Measurements from ENCODE around the gene JAKMIP1. TPM values are rescaled to one million over a fixed set of nuclear protein-coding genes. Genes with fewer than 3 reads are reported as not detected.

JAKMIP1 gene
- total RNA-seq, 1 experiment from 2014 or later, result not detected

- no peaks in the 10 kb centered on the region for H3K9me3 ChIP-seq
- Mint-ChIP-seq H3K4me1 (ENCODE audit: low read depth, unreplicated experiment) (no peaks in the 10 kb centered on the region), H3K4me3 (ENCODE audit: unreplicated experiment) (no peak overlapping the region), H3K27me3 (ENCODE audit: insufficient read depth, unreplicated experiment) (peaks cover 6% of the 10 kb centered on the region), H3K36me3 (ENCODE audit: insufficient read depth, unreplicated experiment) (no peaks in the 10 kb centered on the region), H3K27ac (ENCODE audit: unreplicated experiment) (no peak overlapping the region), H3K9me3 (ENCODE audit: unreplicated experiment) (peaks cover 9% of the 10 kb centered on the region)
- no TSS peak for BruUV-seq (replicated peaks)
- TF ChIP-seq CTCF (IDR thresholded peaks at IDR 0.05; ENCODE audit: insufficient read depth in 1 of 2, low read depth in 1 of 2, low read length in 1 of 2, severe bottlenecking in 1 of 2, unreplicated experiment in 1 of 2), result no peak
- ChIA-PET POLR2A (no interaction called here), CTCF (no interaction called here)
- H3K4me1 ChIP-seq, result no peaks in the 10 kb centered on the region
- intact Hi-C loops (cut with micrococcal nuclease; ENCODE audit: unreplicated experiment), result no loop called here
- DNase-seq, result no peak
- no peak overlapping the region for H3K4me3 ChIP-seq (ENCODE audit: low read depth, low read length)
- no peaks in the 10 kb centered on the region for H3K27me3 ChIP-seq (replicated peaks; ENCODE audit: control insufficient read depth, insufficient read depth, low read length)
- H3K36me3 ChIP-seq (ENCODE audit: control insufficient read depth, insufficient read depth, low read length), result no peaks in the 10 kb centered on the region
Measured at GRCh38 chr4:6178757-6179156, 21.6 kb downstream of the JAKMIP1 start.

- Mint-ChIP-seq H3K9me3 (ENCODE audit: unreplicated experiment) (peaks cover 9% of the 10 kb centered on the region), H3K27me3 (ENCODE audit: insufficient read depth, unreplicated experiment) (peaks cover 3% of the 10 kb centered on the region), H3K36me3 (ENCODE audit: insufficient read depth, unreplicated experiment) (no peaks in the 10 kb centered on the region), H3K4me1 (ENCODE audit: low read depth, unreplicated experiment) (no peaks in the 10 kb centered on the region), H3K27ac (ENCODE audit: unreplicated experiment) (no peak overlapping the region), H3K4me3 (ENCODE audit: unreplicated experiment) (no peak overlapping the region)
- no peaks in the 10 kb centered on the region for H3K4me1 ChIP-seq
- intact Hi-C loops (cut with micrococcal nuclease; ENCODE audit: unreplicated experiment), result no loop called here
- H3K36me3 ChIP-seq (ENCODE audit: control insufficient read depth, insufficient read depth, low read length), result no peaks in the 10 kb centered on the region
- no peak for TF ChIP-seq CTCF (IDR thresholded peaks at IDR 0.05; ENCODE audit: insufficient read depth in 1 of 2, low read depth in 1 of 2, low read length in 1 of 2, severe bottlenecking in 1 of 2, unreplicated experiment in 1 of 2)
- no peak overlapping the region for H3K4me3 ChIP-seq (ENCODE audit: low read depth, low read length)
- POLR2A ChIA-PET, result no interaction called here
- H3K9me3 ChIP-seq, result no peaks in the 10 kb centered on the region
- DNase-seq, result no peak
- no peaks in the 10 kb centered on the region for H3K27me3 ChIP-seq (replicated peaks; ENCODE audit: control insufficient read depth, insufficient read depth, low read length)
- CTCF ChIA-PET, result no interaction called here
- BruUV-seq (replicated peaks), result no TSS peak
Measured at GRCh38 chr4:6177587-6178197, 22.7 kb downstream of the JAKMIP1 start.

GRCh38 chr4:6175426-6175825, 24.9 kb downstream of the JAKMIP1 start:
- no peaks in the 10 kb centered on the region for H3K27me3 ChIP-seq (replicated peaks; ENCODE audit: control insufficient read depth, insufficient read depth, low read length)
- Mint-ChIP-seq H3K4me1 (ENCODE audit: low read depth, unreplicated experiment) (no peaks in the 10 kb centered on the region), H3K27me3 (ENCODE audit: insufficient read depth, unreplicated experiment) (no peaks in the 10 kb centered on the region), H3K9me3 (ENCODE audit: unreplicated experiment) (peaks cover 12% of the 10 kb centered on the region), H3K36me3 (ENCODE audit: insufficient read depth, unreplicated experiment) (no peaks in the 10 kb centered on the region), H3K27ac (ENCODE audit: unreplicated experiment) (no peak overlapping the region), H3K4me3 (ENCODE audit: unreplicated experiment) (no peak overlapping the region)
- no peaks in the 10 kb centered on the region for H3K9me3 ChIP-seq
- no peak for DNase-seq
- CTCF ChIA-PET, result no interaction called here
- H3K36me3 ChIP-seq (ENCODE audit: control insufficient read depth, insufficient read depth, low read length), result no peaks in the 10 kb centered on the region
- intact Hi-C loops (cut with micrococcal nuclease; ENCODE audit: unreplicated experiment), result no loop called here
- TF ChIP-seq CTCF (IDR thresholded peaks at IDR 0.05; ENCODE audit: insufficient read depth in 1 of 2, low read depth in 1 of 2, low read length in 1 of 2, severe bottlenecking in 1 of 2, unreplicated experiment in 1 of 2), result no peak
- H3K4me3 ChIP-seq (ENCODE audit: low read depth, low read length), result no peak overlapping the region
- BruUV-seq (replicated peaks), result no TSS peak
- POLR2A ChIA-PET, result no interaction called here
- H3K4me1 ChIP-seq, result no peaks in the 10 kb centered on the region
